ENCODE data around the gene SPOCK1. TPM values are rescaled to one million over a fixed set of nuclear protein-coding genes. Genes with fewer than 3 reads are reported as not detected.

The SPOCK1 gene
- total and polyA plus RNA-seq, 4 donors = 4.5 to 67.8 (median 27.0) TPM

GRCh38 chr5:137055271-137055872, 443.8 kb downstream of the SPOCK1 start:
- H3K36me3 ChIP-seq (ENCODE audit: control insufficient read depth in 1 of 2, insufficient read depth in 2 of 2, low read length in 1 of 2) = no peaks in the 10 kb centered on the region
- DNase-seq (no peak), ATAC-seq (ENCODE audit: low FRiP score) (no peak)
- intact Hi-C loops (cut with DNase I) = no loop called here
- no peak overlapping the region for H3K4me3 ChIP-seq (ENCODE audit: low read length in 2 of 2)
- peaks cover 1% of the 10 kb centered on the region for H3K9me3 ChIP-seq (ENCODE audit: control insufficient read depth, low read length)
- no peaks in the 10 kb centered on the region for H3K27me3 ChIP-seq (ENCODE audit: control insufficient read depth in 1 of 2, insufficient read depth in 2 of 2, low read length in 1 of 2)
- peaks cover 0 to 7% of the 10 kb centered on the region in 2 donors for H3K4me1 ChIP-seq (ENCODE audit: control insufficient read depth in 1 of 2, insufficient read depth in 2 of 2, low read length in 2 of 2)
- no peak overlapping the region for H3K27ac ChIP-seq (ENCODE audit: low read depth in 1 of 2, low read length in 2 of 2)
- 50 to 53% methylated on average over 2 of the region's 2 CpGs for WGBS, 2 donors

GRCh38 chr5:137054792-137055191, 444.3 kb downstream of the SPOCK1 start:
- no peak overlapping the region for H3K27ac ChIP-seq (ENCODE audit: low read depth in 1 of 2, low read length in 2 of 2)
- H3K36me3 ChIP-seq (ENCODE audit: control insufficient read depth in 1 of 2, insufficient read depth in 2 of 2, low read length in 1 of 2) = no peaks in the 10 kb centered on the region
- intact Hi-C loops (cut with DNase I) = no loop called here
- peaks cover 0 to 7% of the 10 kb centered on the region in 2 donors for H3K4me1 ChIP-seq (ENCODE audit: control insufficient read depth in 1 of 2, insufficient read depth in 2 of 2, low read length in 2 of 2)
- no peak for DNase-seq
- ATAC-seq (ENCODE audit: low FRiP score) = no peak
- H3K9me3 ChIP-seq (ENCODE audit: control insufficient read depth, low read length) = peaks cover 1% of the 10 kb centered on the region
- 87 to 90% methylated on average over 3 of the region's 3 CpGs for WGBS, 2 donors
- H3K4me3 ChIP-seq (ENCODE audit: low read length in 2 of 2) = no peak overlapping the region
- H3K27me3 ChIP-seq (ENCODE audit: control insufficient read depth in 1 of 2, insufficient read depth in 2 of 2, low read length in 1 of 2) = no peaks in the 10 kb centered on the region

GRCh38 chr5:137054335-137054734, 444.8 kb downstream of the SPOCK1 start:
- no peaks in the 10 kb centered on the region for H3K36me3 ChIP-seq (ENCODE audit: control insufficient read depth in 1 of 2, insufficient read depth in 2 of 2, low read length in 1 of 2)
- H3K4me1 ChIP-seq (ENCODE audit: control insufficient read depth in 1 of 2, insufficient read depth in 2 of 2, low read length in 2 of 2) = peaks cover 0 to 7% of the 10 kb centered on the region in 2 donors
- DNase-seq (no peak), ATAC-seq (ENCODE audit: low FRiP score) (no peak)
- H3K27ac ChIP-seq (ENCODE audit: low read depth in 1 of 2, low read length in 2 of 2) = no peak overlapping the region
- no peak overlapping the region for H3K4me3 ChIP-seq (ENCODE audit: low read length in 2 of 2)
- intact Hi-C loops (cut with DNase I) = no loop called here
- H3K9me3 ChIP-seq (ENCODE audit: control insufficient read depth, low read length) = peaks cover 1% of the 10 kb centered on the region
- 94 to 100% methylated on average over 1 of the region's 1 CpG for WGBS, 2 donors
- H3K27me3 ChIP-seq (ENCODE audit: control insufficient read depth in 1 of 2, insufficient read depth in 2 of 2, low read length in 1 of 2) = no peaks in the 10 kb centered on the region

- Histone ChIP-seq H3K27me3 (ENCODE audit: control insufficient read depth in 1 of 2, insufficient read depth in 2 of 2, low read length in 1 of 2) (no peaks in the 10 kb centered on the region), H3K4me3 (ENCODE audit: low read length in 2 of 2) (no peak overlapping the region), H3K4me1 (ENCODE audit: control insufficient read depth in 1 of 2, insufficient read depth in 2 of 2, low read length in 2 of 2) (peaks cover 0 to 7% of the 10 kb centered on the region in 2 donors), H3K27ac (ENCODE audit: low read depth in 1 of 2, low read length in 2 of 2) (no peak overlapping the region), H3K9me3 (ENCODE audit: control insufficient read depth, low read length) (peaks cover 1% of the 10 kb centered on the region), H3K36me3 (ENCODE audit: control insufficient read depth in 1 of 2, insufficient read depth in 2 of 2, low read length in 1 of 2) (no peaks in the 10 kb centered on the region)
- DNase-seq (no peak), ATAC-seq (ENCODE audit: low FRiP score) (no peak)
- WGBS, 2 donors = 63% methylated on average over 3 of the region's 3 CpGs
- intact Hi-C loops (cut with DNase I) = no loop called here
Observed at GRCh38 chr5:137051161-137051560, 448.0 kb downstream of the SPOCK1 start.

- no peak for ATAC-seq (ENCODE audit: low FRiP score)
- Histone ChIP-seq H3K9me3 (ENCODE audit: control insufficient read depth, low read length) (no peaks in the 10 kb centered on the region), H3K36me3 (ENCODE audit: control insufficient read depth in 1 of 2, insufficient read depth in 2 of 2, low read length in 1 of 2) (no peaks in the 10 kb centered on the region), H3K27ac (ENCODE audit: low read depth in 1 of 2, low read length in 2 of 2) (no peak overlapping the region), H3K27me3 (ENCODE audit: control insufficient read depth in 1 of 2, insufficient read depth in 2 of 2, low read length in 1 of 2) (no peaks in the 10 kb centered on the region), H3K4me3 (ENCODE audit: low read length in 2 of 2) (no peak overlapping the region), H3K4me1 (ENCODE audit: control insufficient read depth in 1 of 2, insufficient read depth in 2 of 2, low read length in 2 of 2) (no peaks in the 10 kb centered on the region)
- 32 to 40% methylated on average over 1 of the region's 1 CpG for WGBS, 2 donors
- intact Hi-C loops (cut with DNase I) = no loop called here
- DNase-seq = no peak
Observed at GRCh38 chr5:137040641-137041340, 458.3 kb downstream of the SPOCK1 start.

- intact Hi-C loops (cut with DNase I) = no loop called here
- WGBS, 2 donors = 86 to 92% methylated on average over 4 of the region's 4 CpGs
- no peak for ATAC-seq (ENCODE audit: low FRiP score)
Observed at GRCh38 chr5:137040024-137040423, 459.1 kb downstream of the SPOCK1 start.

GRCh38 chr5:137037848-137038247, 461.3 kb downstream of the SPOCK1 start:
- no peak for DNase-seq
- H3K36me3 ChIP-seq (ENCODE audit: control insufficient read depth in 1 of 2, insufficient read depth in 2 of 2, low read length in 1 of 2) = no peaks in the 10 kb centered on the region
- WGBS, 2 donors = 66 to 75% methylated on average over 2 of the region's 2 CpGs
- H3K4me1 ChIP-seq (ENCODE audit: control insufficient read depth in 1 of 2, insufficient read depth in 2 of 2, low read length in 2 of 2) = no peaks in the 10 kb centered on the region
- no peak overlapping the region for H3K27ac ChIP-seq (ENCODE audit: low read depth in 1 of 2, low read length in 2 of 2)
- ATAC-seq (ENCODE audit: low FRiP score) = no peak
- no peaks in the 10 kb centered on the region for H3K9me3 ChIP-seq (ENCODE audit: control insufficient read depth, low read length)
- no peaks in the 10 kb centered on the region for H3K27me3 ChIP-seq (ENCODE audit: control insufficient read depth in 1 of 2, insufficient read depth in 2 of 2, low read length in 1 of 2)
- intact Hi-C loops (cut with DNase I) = no loop called here
- no peak overlapping the region for H3K4me3 ChIP-seq (ENCODE audit: low read length in 2 of 2)

More at GRCh38 chr5:137040024-137040423, 459.1 kb downstream of the SPOCK1 start:
- Histone ChIP-seq H3K27me3 (ENCODE audit: control insufficient read depth in 1 of 2, insufficient read depth in 2 of 2, low read length in 1 of 2) (no peaks in the 10 kb centered on the region), H3K27ac (ENCODE audit: low read depth in 1 of 2, low read length in 2 of 2) (no peak overlapping the region), H3K9me3 (ENCODE audit: control insufficient read depth, low read length) (no peaks in the 10 kb centered on the region), H3K4me3 (ENCODE audit: low read length in 2 of 2) (no peak overlapping the region), H3K4me1 (ENCODE audit: control insufficient read depth in 1 of 2, insufficient read depth in 2 of 2, low read length in 2 of 2) (no peaks in the 10 kb centered on the region), H3K36me3 (ENCODE audit: control insufficient read depth in 1 of 2, insufficient read depth in 2 of 2, low read length in 1 of 2) (no peaks in the 10 kb centered on the region)
- DNase-seq = no peak

- DNase-seq (no peak), ATAC-seq (ENCODE audit: low FRiP score) (no peak)
- no peaks in the 10 kb centered on the region for H3K4me1 ChIP-seq (ENCODE audit: control insufficient read depth in 1 of 2, insufficient read depth in 2 of 2, low read length in 2 of 2)
Observed at GRCh38 chr5:137036640-137037039, 462.5 kb downstream of the SPOCK1 start.

GRCh38 chr5:137035480-137035878, 463.6 kb downstream of the SPOCK1 start:
- H3K36me3 ChIP-seq (ENCODE audit: control insufficient read depth in 1 of 2, insufficient read depth in 2 of 2, low read length in 1 of 2) = no peaks in the 10 kb centered on the region
- no peaks in the 10 kb centered on the region for H3K4me1 ChIP-seq (ENCODE audit: control insufficient read depth in 1 of 2, insufficient read depth in 2 of 2, low read length in 2 of 2)
- intact Hi-C loops (cut with DNase I) = no loop called here
- H3K4me3 ChIP-seq (ENCODE audit: low read length in 2 of 2) = no peak overlapping the region
- peak; percentile 6 for ATAC-seq (ENCODE audit: low FRiP score)
- DNase-seq = no peak
- 15 to 30% methylated on average over 1 of the region's 1 CpG for WGBS, 2 donors
- no peaks in the 10 kb centered on the region for H3K9me3 ChIP-seq (ENCODE audit: control insufficient read depth, low read length)
- H3K27ac ChIP-seq (ENCODE audit: low read depth in 1 of 2, low read length in 2 of 2) = no peak overlapping the region
- H3K27me3 ChIP-seq (ENCODE audit: control insufficient read depth in 1 of 2, insufficient read depth in 2 of 2, low read length in 1 of 2) = no peaks in the 10 kb centered on the region

More at GRCh38 chr5:137036640-137037039, 462.5 kb downstream of the SPOCK1 start:
- H3K27me3 ChIP-seq (ENCODE audit: control insufficient read depth in 1 of 2, insufficient read depth in 2 of 2, low read length in 1 of 2) = no peaks in the 10 kb centered on the region
- intact Hi-C loops (cut with DNase I) = no loop called here
- no peaks in the 10 kb centered on the region for H3K36me3 ChIP-seq (ENCODE audit: control insufficient read depth in 1 of 2, insufficient read depth in 2 of 2, low read length in 1 of 2)
- no peak overlapping the region for H3K27ac ChIP-seq (ENCODE audit: low read depth in 1 of 2, low read length in 2 of 2)
- WGBS, 2 donors = 63 to 65% methylated on average over 7 of the region's 7 CpGs
- H3K9me3 ChIP-seq (ENCODE audit: control insufficient read depth, low read length) = no peaks in the 10 kb centered on the region
- no peak overlapping the region for H3K4me3 ChIP-seq (ENCODE audit: low read length in 2 of 2)

Measured in aorta (tissue), 5 donors.